A673 (cell line): ENCODE data around the gene SETDB2. TPM values are rescaled to one million over a fixed set of nuclear protein-coding genes. Genes with fewer than 3 reads are reported as not detected.

Experiments used
- BruUV-seq: library from RNA; stranded (reverse); fragments of 400-500 nt; replicated peaks from 2 replicates; lab custom pipeline; 2021; lab: Mats Ljungman, UMichigan
- CTCF ChIA-PET: fragments of 300-600 bp; sonication (Branson Sonifier 250); formaldehyde crosslinking; loops from one replicate; lab custom pipeline; 2022; ENCODE audit warnings: antibody characterized with exemption; lab: Charles Lee
- POLR2A ChIA-PET: fragments of 300-600 bp; sonication (Branson Sonifier 250); formaldehyde crosslinking; loops from one replicate; lab custom pipeline; 2022; ENCODE audit warnings: antibody characterized with exemption; ENCODE audit not compliant: low non-redundant PET; lab: Charles Lee
- DNase-seq: peaks from one replicate; pipeline ENCODE4 v3.0.0-alpha.2; 2015; ENCODE audit warnings: low spot score
- H3K27ac ChIP-seq: fragments of 200-600 bp; sonication (generic); 2 replicates; pipeline ENCODE4 v1.5.1; 2016; ENCODE audit warnings: mixed run types, low read depth, mild to moderate bottlenecking, mixed read lengths, antibody characterized with exemption, low read length; ENCODE audit not compliant: poor library complexity, severe bottlenecking
- H3K27me3 ChIP-seq: fragments of 200-600 bp; sonication (generic); replicated peaks from 2 replicates; pipeline ENCODE4 v1.6.1; 2017; ENCODE audit warnings: mixed run types, low read depth, mild to moderate bottlenecking, mixed read lengths, antibody characterized with exemption, low read length; ENCODE audit not compliant: insufficient read depth, poor library complexity
- H3K36me3 ChIP-seq: fragments of 200-600 bp; sonication (generic); 2 replicates; pipeline ENCODE4 v1.6.1; 2016; ENCODE audit warnings: mixed run types, mild to moderate bottlenecking, mixed read lengths, antibody characterized with exemption, low read length; ENCODE audit not compliant: insufficient read depth, poor library complexity, severe bottlenecking
- H3K4me1 ChIP-seq: fragments of 200-600 bp; sonication (generic); 2 replicates; pipeline ENCODE4 v1.6.1; 2017; ENCODE audit warnings: mixed run types, mild to moderate bottlenecking, mixed read lengths, antibody characterized with exemption, low read length; ENCODE audit not compliant: insufficient read depth, poor library complexity, severe bottlenecking
- H3K4me3 ChIP-seq: fragments of 200-600 bp; sonication (generic); 2 replicates; pipeline ENCODE4 v1.5.1; 2016; ENCODE audit warnings: low read depth, mixed run types, mild to moderate bottlenecking, mixed read lengths, low read length; ENCODE audit not compliant: poor library complexity, severe bottlenecking
- H3K9me3 ChIP-seq: fragments of 200-600 bp; sonication (generic); 2 replicates; pipeline ENCODE4 v1.6.1; 2016; ENCODE audit warnings: mixed run types, low read depth, mild to moderate bottlenecking, mixed read lengths, antibody characterized with exemption, low read length; ENCODE audit not compliant: poor library complexity, severe bottlenecking
- CTCF ChIP-seq: fragments of 300-800, 200-600 bp; sonication (generic); conservative IDR thresholded peaks from 2 replicates; pipeline ENCODE4 v1.5.1; 2017; ENCODE audit warnings: low read depth, mild to moderate bottlenecking, antibody characterized with exemption, low read length, moderate library complexity, mixed read lengths
- EZH2 ChIP-seq: fragments of 200-600 bp; sonication (generic); IDR thresholded peaks from 2 replicates; pipeline ENCODE4 v1.6.1; 2017; ENCODE audit warnings: borderline replicate concordance, low read depth, mild to moderate bottlenecking, mixed read lengths, antibody characterized with exemption, low read length; ENCODE audit not compliant: poor library complexity, severe bottlenecking
- intact Hi-C: fragments of 100-400 bp; cut with micrococcal nuclease; formaldehyde crosslinking; loops from one replicate; pipeline ENCODE4 v1.10.0; 2022; ENCODE audit not compliant: unreplicated experiment
- total RNA-seq: library from RNA; stranded (reverse); gene quantifications from 2 replicates; pipeline ENCODE4 v1.2.3, GENCODE V29; 2021

The SETDB2 gene
- total RNA-seq, 1 experiment from 2014 or later, result 3.8 TPM

GRCh38 chr13:49439609-49440008 lies 4.5 kb upstream of the SETDB2 start:
- H3K4me1 ChIP-seq, result peaks cover 5% of the 10 kb centered on the region
- H3K9me3 ChIP-seq, result no peaks in the 10 kb centered on the region
- H3K27me3 ChIP-seq, result no peaks in the 10 kb centered on the region
- intact Hi-C loops, result loop anchor here (10.0 kb wide), 1 partner anchor 165 kb away; no protein-coding TSS in a partner anchor
- POLR2A ChIA-PET, result no interaction called here
- CTCF ChIA-PET, result no interaction called here
- no TSS peak for BruUV-seq
- no peak for TF ChIP-seq CTCF
- no peak overlapping the region for H3K4me3 ChIP-seq
- no peak overlapping the region for H3K27ac ChIP-seq
- H3K36me3 ChIP-seq, result no peaks in the 10 kb centered on the region
- DNase-seq, result no peak

GRCh38 chr13:49441312-49441711 lies 2.8 kb upstream of the SETDB2 start:
- Histone ChIP-seq H3K27ac (no peak overlapping the region), H3K36me3 (no peaks in the 10 kb centered on the region), H3K4me1 (peaks cover 5% of the 10 kb centered on the region), H3K9me3 (no peaks in the 10 kb centered on the region), H3K4me3 (no peak overlapping the region), H3K27me3 (no peaks in the 10 kb centered on the region)
- TF ChIP-seq EZH2, result no peak
- TF ChIP-seq CTCF, result no peak
- POLR2A ChIA-PET, result no interaction called here
- CTCF ChIA-PET, result no interaction called here
- no peak for DNase-seq
- no TSS peak for BruUV-seq
- intact Hi-C loops, result loop anchor here (10.0 kb wide), 1 partner anchor 163 kb away; no protein-coding TSS in a partner anchor

- no peak for TF ChIP-seq CTCF
- TF ChIP-seq EZH2, result no peak
- intact Hi-C loops, result loop anchor here (10.0 kb wide), 1 partner anchor 163 kb away; no protein-coding TSS in a partner anchor
- Histone ChIP-seq H3K27ac (no peak overlapping the region), H3K4me1 (peaks cover 5% of the 10 kb centered on the region), H3K4me3 (no peak overlapping the region), H3K27me3 (no peaks in the 10 kb centered on the region), H3K36me3 (no peaks in the 10 kb centered on the region), H3K9me3 (no peaks in the 10 kb centered on the region)
- ChIA-PET POLR2A (no interaction called here), CTCF (no interaction called here)
- DNase-seq, result no peak
- no TSS peak for BruUV-seq
These were observed 2.2 kb upstream of the SETDB2 start for GRCh38 chr13:49441846-49442245.
